Measurements from ENCODE around the gene TAGLN3.

Gene TAGLN3

GRCh38 chr3:112048911-112049310, 50.2 kb downstream of the TAGLN3 start:
- no peak for TF ChIP-seq CTCF (IDR thresholded peaks at IDR 0.05; ENCODE audit: borderline replicate concordance, control extremely low read depth, extremely low read depth, insufficient read depth, missing control alignments)
- in situ Hi-C loops (cut with MboI; ENCODE audit: low sequenced_read_pairs, unreplicated experiment) = no loop called here
- DNase-seq (ENCODE audit: low spot score) = no peak

GRCh38 chr3:112053229-112053628, 54.5 kb downstream of the TAGLN3 start:
- TF ChIP-seq CTCF (IDR thresholded peaks at IDR 0.05; ENCODE audit: borderline replicate concordance, control extremely low read depth, extremely low read depth, insufficient read depth, missing control alignments) = no peak
- DNase-seq (ENCODE audit: low spot score) = no peak
- in situ Hi-C loops (cut with MboI; ENCODE audit: low sequenced_read_pairs, unreplicated experiment) = no loop called here

GRCh38 chr3:112056451-112056929, 57.8 kb downstream of the TAGLN3 start:
- in situ Hi-C loops (cut with MboI; ENCODE audit: low sequenced_read_pairs, unreplicated experiment) = no loop called here
- no peak for DNase-seq (ENCODE audit: low spot score)

GRCh38 chr3:112059497-112059896, 60.8 kb downstream of the TAGLN3 start:
- DNase-seq (ENCODE audit: low spot score) = no peak
- TF ChIP-seq CTCF (IDR thresholded peaks at IDR 0.05; ENCODE audit: borderline replicate concordance, control extremely low read depth, extremely low read depth, insufficient read depth, missing control alignments) = no peak
- in situ Hi-C loops (cut with MboI; ENCODE audit: low sequenced_read_pairs, unreplicated experiment) = no loop called here

More at GRCh38 chr3:112056451-112056929, 57.8 kb downstream of the TAGLN3 start:
- no peak for TF ChIP-seq CTCF (IDR thresholded peaks at IDR 0.05; ENCODE audit: borderline replicate concordance, control extremely low read depth, extremely low read depth, insufficient read depth, missing control alignments)

GRCh38 chr3:112061152-112061551, 62.4 kb downstream of the TAGLN3 start:
- in situ Hi-C loops (cut with MboI; ENCODE audit: low sequenced_read_pairs, unreplicated experiment) = no loop called here
- no peak for TF ChIP-seq CTCF (IDR thresholded peaks at IDR 0.05; ENCODE audit: borderline replicate concordance, control extremely low read depth, extremely low read depth, insufficient read depth, missing control alignments)
- no peak for DNase-seq (ENCODE audit: low spot score)

All from GM13976 (cell line).